LNCAP (cell line): ENCODE measurements around the gene COL6A1.

Source experiments
- TF ChIP-seq, protein P1 (sequence below): fragments of 450-650 bp; IDR thresholded peaks from 2 replicates; pipeline ENCODE4 v1.5.1; 2017; ENCODE audit warnings: mild to moderate bottlenecking

The COL6A1 gene

DNA sequence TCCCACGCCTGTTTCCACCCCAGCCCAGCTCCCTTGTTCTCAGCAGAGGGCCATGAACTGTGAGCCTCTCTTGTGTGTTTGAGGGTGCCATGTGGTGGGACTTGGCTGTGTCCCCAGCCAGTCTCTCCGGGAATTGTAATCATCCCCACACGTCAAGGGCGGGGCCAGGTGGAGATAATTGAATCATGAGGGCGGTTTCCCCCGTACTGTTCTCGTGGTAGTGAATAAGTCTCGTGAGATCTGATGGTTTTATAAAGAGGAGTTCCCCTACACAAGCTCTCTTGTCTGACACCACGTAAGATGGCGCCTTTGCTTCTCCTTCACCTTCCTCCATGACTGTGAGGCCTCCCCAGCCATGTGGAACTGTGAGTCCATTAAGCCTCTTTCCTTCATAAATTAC, 59.1 kb downstream of the COL6A1 start:
- TF ChIP-seq, protein P1, sequence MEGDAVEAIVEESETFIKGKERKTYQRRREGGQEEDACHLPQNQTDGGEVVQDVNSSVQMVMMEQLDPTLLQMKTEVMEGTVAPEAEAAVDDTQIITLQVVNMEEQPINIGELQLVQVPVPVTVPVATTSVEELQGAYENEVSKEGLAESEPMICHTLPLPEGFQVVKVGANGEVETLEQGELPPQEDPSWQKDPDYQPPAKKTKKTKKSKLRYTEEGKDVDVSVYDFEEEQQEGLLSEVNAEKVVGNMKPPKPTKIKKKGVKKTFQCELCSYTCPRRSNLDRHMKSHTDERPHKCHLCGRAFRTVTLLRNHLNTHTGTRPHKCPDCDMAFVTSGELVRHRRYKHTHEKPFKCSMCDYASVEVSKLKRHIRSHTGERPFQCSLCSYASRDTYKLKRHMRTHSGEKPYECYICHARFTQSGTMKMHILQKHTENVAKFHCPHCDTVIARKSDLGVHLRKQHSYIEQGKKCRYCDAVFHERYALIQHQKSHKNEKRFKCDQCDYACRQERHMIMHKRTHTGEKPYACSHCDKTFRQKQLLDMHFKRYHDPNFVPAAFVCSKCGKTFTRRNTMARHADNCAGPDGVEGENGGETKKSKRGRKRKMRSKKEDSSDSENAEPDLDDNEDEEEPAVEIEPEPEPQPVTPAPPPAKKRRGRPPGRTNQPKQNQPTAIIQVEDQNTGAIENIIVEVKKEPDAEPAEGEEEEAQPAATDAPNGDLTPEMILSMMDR, result no peak

DNA sequence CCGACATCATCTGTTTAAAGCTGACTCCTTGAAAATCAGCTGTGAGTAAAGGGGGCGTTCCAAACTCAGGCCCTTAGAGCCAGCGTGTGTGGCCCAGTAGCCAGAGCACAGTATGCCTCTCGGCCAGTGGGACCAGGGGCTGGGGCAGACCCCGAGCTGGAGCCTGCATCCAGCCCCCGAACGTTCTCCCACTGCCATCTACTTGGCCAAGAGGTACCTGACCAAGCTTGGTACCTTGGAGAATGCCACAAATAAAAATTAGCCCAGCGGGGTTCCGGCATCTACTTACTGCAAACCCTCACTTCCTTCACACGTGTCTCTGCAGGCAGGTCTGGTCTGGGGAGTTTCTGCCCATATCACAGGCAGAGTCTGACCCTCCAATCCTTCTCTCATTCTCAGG, 59.6 kb downstream of the COL6A1 start:
- TF ChIP-seq, protein P1, result no peak

DNA sequence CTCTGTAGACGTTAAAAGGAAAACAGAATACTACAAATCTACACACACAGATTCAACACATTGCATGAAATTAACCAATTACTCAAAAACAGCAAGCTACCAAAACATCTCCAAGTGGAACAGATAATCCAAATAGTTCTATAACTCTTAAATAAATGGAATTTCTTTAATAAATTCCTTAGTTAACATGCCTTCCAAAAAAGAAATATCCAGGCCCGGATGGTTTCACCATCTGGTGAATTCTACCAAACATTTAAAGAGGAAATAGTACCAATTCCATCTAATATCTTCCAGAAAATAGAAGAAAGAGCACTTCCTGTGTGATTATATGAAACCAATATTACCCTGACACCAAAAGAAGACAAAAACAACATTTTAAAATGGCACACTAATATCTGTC, 63.6 kb downstream of the COL6A1 start:
- TF ChIP-seq, protein P1, result no peak

DNA sequence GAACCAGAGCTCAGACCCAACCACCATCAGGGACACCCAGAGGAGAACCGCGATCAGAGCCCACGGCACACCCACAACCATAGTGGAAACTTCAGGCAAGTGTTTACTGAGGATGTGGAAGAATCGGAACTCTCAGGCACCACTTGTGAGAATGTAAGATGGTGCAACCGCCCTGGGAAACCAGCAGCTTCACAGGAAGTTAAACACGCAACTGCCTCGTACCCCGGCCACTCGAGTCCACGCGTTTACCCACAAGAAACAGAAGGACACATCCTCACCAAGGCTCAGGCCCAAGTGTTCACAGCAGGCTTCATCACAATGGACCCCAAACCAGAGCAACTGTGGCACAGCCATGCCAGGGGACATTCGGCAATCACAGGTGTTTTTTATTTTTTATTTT, 64.9 kb downstream of the COL6A1 start:
- TF ChIP-seq, protein P1, result no peak

DNA sequence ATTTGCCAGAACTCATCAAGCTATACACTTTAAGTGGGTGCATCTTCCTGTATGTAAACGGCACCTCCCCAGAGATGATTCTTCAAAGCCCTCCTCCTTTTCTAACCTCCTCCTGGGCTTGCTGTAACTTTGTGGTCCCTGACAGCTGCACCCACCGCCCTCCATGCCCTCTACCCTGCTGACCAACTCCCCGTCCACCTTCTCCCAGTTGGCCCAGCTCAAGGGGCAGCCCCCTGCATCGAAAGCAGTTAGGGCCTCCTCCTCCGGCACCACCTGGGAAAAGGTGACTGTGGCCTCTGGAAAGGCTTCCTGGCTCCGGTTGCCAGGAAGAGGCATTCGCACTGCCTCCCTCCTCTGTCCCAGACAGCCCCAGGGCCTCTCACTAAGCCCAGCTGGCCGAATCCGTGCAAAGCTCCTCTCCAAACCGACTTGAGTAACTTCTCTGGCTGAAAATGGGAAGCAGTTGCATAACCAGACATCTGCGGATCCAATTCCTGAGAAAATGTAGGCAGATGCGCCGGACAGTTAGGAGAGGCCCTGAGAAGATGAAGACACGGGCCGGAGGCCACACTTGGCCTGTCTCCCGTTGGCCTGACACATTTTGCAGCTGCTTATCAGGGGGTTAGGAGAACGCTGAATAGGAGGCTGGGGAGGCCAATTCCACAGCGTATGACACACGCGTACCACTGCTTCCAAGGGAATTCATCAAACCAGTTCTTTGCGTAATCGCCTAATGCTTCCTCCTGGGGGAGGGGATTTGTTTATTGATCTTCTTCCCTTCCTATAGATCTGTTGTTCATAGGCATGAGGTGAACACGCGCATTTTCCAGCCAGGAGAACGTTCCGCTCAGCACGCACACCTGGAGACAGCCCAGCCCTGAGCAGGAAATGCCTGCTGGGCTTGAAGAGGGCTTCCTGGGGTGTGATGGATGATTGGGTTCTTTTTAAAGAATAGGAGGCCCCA, 67.6 kb downstream of the COL6A1 start:
- TF ChIP-seq, protein P1, result no peak

DNA sequence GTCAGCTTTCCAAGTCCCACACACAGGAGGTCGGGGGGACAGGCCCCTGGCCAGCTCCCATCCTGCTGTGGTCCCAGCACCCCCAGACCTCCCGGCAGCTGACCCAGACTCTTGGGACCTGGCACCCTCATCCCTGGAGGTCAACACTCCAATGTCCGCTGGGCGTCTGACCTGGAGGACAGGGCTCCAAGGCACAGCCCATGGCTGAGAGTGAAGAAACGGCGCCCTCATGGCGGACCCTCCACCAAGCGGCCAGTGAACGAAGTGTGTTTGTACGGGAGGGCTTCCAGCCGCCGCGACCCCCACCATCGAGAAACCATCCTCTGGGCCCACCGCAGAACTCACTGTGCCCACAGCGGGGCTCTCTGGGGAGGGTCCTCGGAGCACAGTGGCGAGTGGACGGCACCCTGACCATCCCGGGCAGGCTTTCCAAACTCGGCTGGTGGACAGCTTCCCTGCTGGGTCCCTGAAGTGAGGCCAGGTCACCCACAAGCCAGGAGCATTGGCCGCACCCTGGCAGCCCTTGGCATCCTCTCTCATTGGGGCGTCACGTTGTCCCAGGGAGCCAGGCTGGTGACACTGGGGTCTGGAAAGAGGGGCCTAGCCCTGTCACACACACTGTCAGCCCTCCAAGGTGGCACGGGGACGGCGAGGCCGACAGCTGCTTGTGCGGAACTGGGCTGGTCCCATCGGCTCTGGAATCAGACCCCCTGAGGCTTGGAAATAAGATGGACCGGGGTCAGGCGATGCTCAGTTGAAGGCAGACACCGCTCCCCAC, 68.5 kb downstream of the COL6A1 start:
- TF ChIP-seq, protein P1, result no peak

DNA sequence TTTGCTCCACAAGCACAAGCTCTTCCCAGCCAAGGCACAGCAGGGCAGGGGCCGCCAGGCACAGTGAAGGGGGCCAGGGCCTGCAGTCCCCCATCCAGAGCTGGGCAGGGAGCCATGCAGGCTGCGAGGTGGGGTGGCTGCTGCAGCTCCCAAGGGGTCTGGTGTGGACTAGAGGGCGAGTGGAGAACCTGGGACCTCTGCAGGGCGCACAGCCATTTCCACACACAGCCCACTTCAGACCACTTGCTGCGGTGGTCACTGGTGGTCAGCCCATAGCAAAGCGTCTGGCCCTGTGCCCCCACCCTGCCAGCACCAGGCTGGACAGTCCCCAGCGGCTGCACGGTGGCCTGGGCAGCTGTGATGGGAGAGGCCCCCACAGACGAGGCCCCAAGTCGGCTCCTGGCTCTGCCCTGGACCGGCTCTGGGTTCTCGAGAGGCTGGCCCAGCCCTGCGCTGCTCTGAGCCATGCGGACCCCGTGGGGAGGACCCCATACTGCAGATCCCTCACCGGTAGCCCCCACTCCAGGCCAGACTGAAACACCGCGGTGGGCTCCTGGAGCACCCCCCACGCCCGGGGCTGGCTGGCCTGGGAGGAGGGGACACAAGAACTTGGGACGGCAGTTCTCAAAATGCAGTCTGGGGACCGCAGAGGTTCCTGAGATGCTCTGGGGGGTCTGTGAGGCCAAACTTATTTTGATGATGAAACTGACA, 69.3 kb downstream of the COL6A1 start:
- TF ChIP-seq, protein P1, result no peak
